Uterus (tissue), 4 donors: ENCODE data around the gene FAM228B. TPM values are rescaled to one million over a fixed set of nuclear protein-coding genes. Genes with fewer than 3 reads are reported as not detected.

ENCODE experiments used
- DNase-seq, 2 donors: peaks; one replicate each; pipeline ENCODE4 v3.0.0-alpha.2; 2019 to 2020
- H3K27ac ChIP-seq, 2 donors: fragments of 200-600 bp; sonication (generic); 1 replicate in 1 of 2; 2 replicates in 1 of 2; pipeline ENCODE4 v1.5.1; 2016 to 2018
- H3K27me3 ChIP-seq, 2 donors: fragments of 200-600 bp; sonication (generic); one replicate each; pipeline ENCODE4 v1.5.1; 2018 to 2019; ENCODE audit warnings: control low read depth in 1 of 2
- H3K36me3 ChIP-seq, 2 donors: fragments of 200-600 bp; sonication (generic); one replicate each; pipeline ENCODE4 v1.5.1; 2019; ENCODE audit warnings: control low read depth in 1 of 2
- H3K4me1 ChIP-seq, 2 donors: fragments of 200-600 bp; sonication (generic); one replicate each; pipeline ENCODE4 v1.5.1; 2018 to 2019; ENCODE audit warnings: control low read depth in 1 of 2
- H3K4me3 ChIP-seq, 2 donors: fragments of 200-600 bp; sonication (generic); 1 replicate in 1 of 2; 2 replicates in 1 of 2; pipeline ENCODE4 v1.5.1; 2018 to 2019; ENCODE audit warnings: mild to moderate bottlenecking in 1 of 2
- H3K9me3 ChIP-seq, 2 donors: fragments of 200-600 bp; sonication (generic); one replicate each; pipeline ENCODE4 v1.5.1; 2019; ENCODE audit warnings: control low read depth in 1 of 2
- CTCF ChIP-seq, 4 experiments: fragments of 200-600 bp in 2 of 4; fragments of 450-650 bp in 2 of 4; sonication (generic) in 2 of 4; IDR thresholded peaks; one replicate each; pipeline ENCODE4 v1.5.1; 2016 to 2019; ENCODE audit warnings: antibody characterized with exemption in 4 of 4, mild to moderate bottlenecking in 2 of 4, moderate library complexity in 1 of 4
- POLR2A ChIP-seq, 2 donors: fragments of 450-650 bp; IDR thresholded peaks; one replicate each; pipeline ENCODE4 v1.6.1; 2016; ENCODE audit warnings: antibody characterized with exemption in 2 of 2, mild to moderate bottlenecking in 1 of 2, moderate library complexity in 1 of 2
- intact Hi-C: fragments of 100-400 bp; cut with DNase I; formaldehyde crosslinking; loops from one replicate; pipeline ENCODE4 v1.15.1; 2023; ENCODE audit warnings: low total_unique reads
- total RNA-seq, 4 donors: library from RNA; depleted of rRNA in 3 of 4; stranded (reverse); fragments of >200 nt in 3 of 4; gene quantifications; one replicate each; pipeline versions ENCODE4 v1.1.0 to v1.2.4, GENCODE V29; 2014 to 2023
- donor health status: DM: yes; HTN: yes; CAD: no.

FAM228B gene
- total RNA-seq, 4 donors from 2014 or later: 25.1 to 96.1 (median 51.7) TPM

- H3K36me3 ChIP-seq: no peaks in the 10 kb centered on the region
- intact Hi-C loops: no loop called here
- H3K27me3 ChIP-seq: no peaks in the 10 kb centered on the region
- TF ChIP-seq CTCF (IDR thresholded peaks at IDR 0.05) (no peak), POLR2A (IDR thresholded peaks at IDR 0.05) (no peak)
- no peaks in the 10 kb centered on the region for H3K4me1 ChIP-seq
- DNase-seq: no peak
- no peak overlapping the region for H3K4me3 ChIP-seq
- H3K27ac ChIP-seq: no peak overlapping the region
- H3K9me3 ChIP-seq: no peaks in the 10 kb centered on the region
Observed at GRCh38 chr2:24210723-24211122, 87.5 kb downstream of the FAM228B start.

GRCh38 chr2:24211408-24211807, 88.1 kb downstream of the FAM228B start:
- intact Hi-C loops: no loop called here
- no peak for DNase-seq
- Histone ChIP-seq H3K27ac (no peak overlapping the region), H3K4me1 (no peaks in the 10 kb centered on the region), H3K9me3 (no peaks in the 10 kb centered on the region), H3K4me3 (no peak overlapping the region), H3K27me3 (no peaks in the 10 kb centered on the region), H3K36me3 (no peaks in the 10 kb centered on the region)
- no peak for TF ChIP-seq POLR2A (IDR thresholded peaks at IDR 0.05)
- no peak for TF ChIP-seq CTCF (IDR thresholded peaks at IDR 0.05)

DNA sequence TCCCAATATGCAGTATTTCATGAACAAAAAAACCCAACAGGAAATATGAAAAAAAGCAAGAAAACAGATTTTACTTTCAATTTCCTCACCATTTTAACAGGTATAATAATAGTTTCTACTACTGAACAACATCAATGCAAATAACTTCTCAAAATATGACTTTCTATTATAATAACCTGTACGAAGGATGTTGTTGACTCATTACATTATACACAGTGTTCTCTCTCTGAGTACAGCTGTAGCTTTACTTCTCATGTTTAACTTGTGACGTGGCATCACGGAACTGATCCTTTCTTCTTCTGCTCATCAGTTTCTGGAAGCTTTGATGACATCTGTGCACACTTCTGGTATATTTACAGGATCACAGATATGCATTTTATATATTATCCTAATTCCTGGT, 91.6 kb downstream of the FAM228B start:
- Histone ChIP-seq H3K4me3 (no peak overlapping the region), H3K4me1 (no peaks in the 10 kb centered on the region), H3K36me3 (no peaks in the 10 kb centered on the region), H3K27me3 (no peaks in the 10 kb centered on the region), H3K9me3 (no peaks in the 10 kb centered on the region), H3K27ac (no peak overlapping the region)
- TF ChIP-seq CTCF (IDR thresholded peaks at IDR 0.05): no peak
- no peak for TF ChIP-seq POLR2A (IDR thresholded peaks at IDR 0.05)
- intact Hi-C loops: no loop called here
- no peak for DNase-seq

Other genes starting within 250 kb of the FAM228B start
- gene ATAD2B, start 196.3 kb upstream of the FAM228B start, total RNA-seq: 10 to 100 TPM; 14.1 to 67.5 (median 32.3) TPM
- 10 to 100 TPM; 16.8 to 36.4 (median 24.2) TPM for gene UBXN2A, start 183.0 kb upstream of the FAM228B start, total RNA-seq
- 1 to 10 TPM in 1 of 4 donors, under 1 TPM in 1, not detected in 2; 0.35 to 1.4 TPM for gene MFSD2B, start 113.4 kb upstream of the FAM228B start, total RNA-seq
- 10 to 100 TPM in 3 of 4 donors, 1 to 10 TPM in 1; 5.9 to 18.2 (median 12.1) TPM for gene WDCP, start 76.1 kb upstream of the FAM228B start, total RNA-seq
- 10 to 100 TPM in 1 of 4 donors, 1 to 10 TPM in 3; 6.4 to 82.1 (median 6.8) TPM for gene FKBP1B, start 73.7 kb upstream of the FAM228B start, total RNA-seq
- gene SF3B6, start 47.1 kb upstream of the FAM228B start, total RNA-seq: 10 to 100 TPM; 55.0 to 99.0 (median 77.1) TPM
- 10 to 100 TPM in 2 of 4 donors, 1 to 10 TPM in 1, under 1 TPM in 1; 0.77 to 55.4 (median 10.1) TPM for gene TP53I3, start 38.6 kb upstream of the FAM228B start, total RNA-seq
- gene PFN4, start 135 bp upstream of the FAM228B start, total RNA-seq: 1 to 10 TPM in 1 of 4 donors, under 1 TPM in 1, not detected in 2; 0.95 to 2.0 TPM
- 1 to 10 TPM in 3 of 4 donors, not detected in 1; 1.4 to 3.1 (median 3.0) TPM for gene FAM228A, start 51.6 kb downstream of the FAM228B start, total RNA-seq
- gene ITSN2, start 237.1 kb downstream of the FAM228B start, total RNA-seq: 10 to 100 TPM; 11.0 to 71.9 (median 56.2) TPM